CD8-positive, alpha-beta memory T cell (primary cell): ENCODE results near the gene SRGAP2B. TPM values are rescaled to one million over a fixed set of nuclear protein-coding genes. Genes with fewer than 3 reads are reported as not detected.
"Not testable (repeated sequence)": the region's sequence is repeated elsewhere in the genome, so short reads cannot be mapped to it uniquely, and the experiment has no call there.

Source experiments
- CTCF ChIA-PET: fragments of 350-600 bp; sonication (Branson Sonifier 250); formaldehyde crosslinking; loops from one replicate; lab custom pipeline; 2021; ENCODE audit warnings: antibody characterized with exemption; lab: Charles Lee
- POLR2A ChIA-PET: fragments of 350-600 bp; sonication (Branson Sonifier 250); formaldehyde crosslinking; loops from one replicate; lab custom pipeline; 2021; ENCODE audit warnings: antibody characterized with exemption; lab: Charles Lee
- DNase-seq, 5 donors: peaks; one replicate each; pipeline versions ENCODE4 v3.0.0 to v3.0.0-alpha.2; 2020 to 2022; ENCODE audit warnings: mixed read lengths in 1 of 5
- H3K27ac ChIP-seq: one replicate; pipeline ENCODE4 v1.7.0; 2013; ENCODE audit warnings: low read depth, mild to moderate bottlenecking, low read length, moderate library complexity
- H3K27me3 ChIP-seq: 2 replicates; pipeline ENCODE4 v1.7.0; 2013; ENCODE audit warnings: low read length, mild to moderate bottlenecking; ENCODE audit not compliant: insufficient read depth, poor library complexity, severe bottlenecking
- H3K36me3 ChIP-seq: 2 replicates; pipeline ENCODE4 v1.7.0; 2013; ENCODE audit warnings: mild to moderate bottlenecking, low read length, moderate library complexity; ENCODE audit not compliant: insufficient read depth
- H3K4me1 ChIP-seq: 2 replicates; pipeline ENCODE4 v1.7.0; 2013; ENCODE audit warnings: mild to moderate bottlenecking, low read length, moderate library complexity; ENCODE audit not compliant: insufficient read depth
- H3K4me3 ChIP-seq: 2 replicates; pipeline ENCODE4 v1.7.0; 2013; ENCODE audit warnings: mild to moderate bottlenecking, low read length
- H3K9me3 ChIP-seq: 2 replicates; pipeline ENCODE4 v1.7.0; 2013; ENCODE audit warnings: mild to moderate bottlenecking, low read length
- H3K27ac Mint-ChIP-seq, 8 donors: one replicate each; pipeline ENCODE4 v1.8.0; 2020 to 2021; ENCODE audit warnings: mixed read lengths in 8 of 8, mild to moderate bottlenecking in 6 of 8, inconsistent platforms in 3 of 8, moderate library complexity in 3 of 8
- H3K27me3 Mint-ChIP-seq, 2 donors: one replicate each; pipeline ENCODE4 v1.8.0; 2020 to 2021; ENCODE audit warnings: mixed read lengths in 2 of 2, mild to moderate bottlenecking in 1 of 2, moderate library complexity in 1 of 2
- H3K36me3 Mint-ChIP-seq, 3 donors: one replicate each; pipeline ENCODE4 v1.8.0; 2020 to 2021; ENCODE audit warnings: mixed read lengths in 3 of 3, inconsistent platforms in 1 of 3, mild to moderate bottlenecking in 1 of 3
- H3K4me1 Mint-ChIP-seq, 3 donors: one replicate each; pipeline ENCODE4 v1.8.0; 2020 to 2021; ENCODE audit warnings: mixed read lengths in 3 of 3, inconsistent platforms in 1 of 3, mild to moderate bottlenecking in 1 of 3
- H3K4me3 Mint-ChIP-seq, 7 donors: one replicate each; pipeline ENCODE4 v1.8.0; 2020 to 2021; ENCODE audit warnings: mixed read lengths in 7 of 7, mild to moderate bottlenecking in 6 of 7, moderate library complexity in 4 of 7, inconsistent platforms in 2 of 7
- H3K9me3 Mint-ChIP-seq, 5 donors: one replicate each; pipeline ENCODE4 v1.8.0; 2020 to 2022; ENCODE audit warnings: mixed read lengths in 5 of 5, mild to moderate bottlenecking in 3 of 5, moderate library complexity in 2 of 5, inconsistent platforms in 1 of 5
- polyA plus RNA-seq: library from polyadenylated mRNA; unstranded; fragments of 300-500 nt; fragmentation: Illumina TruSeq; gene quantifications from one replicate; pipeline ENCODE4 v1.2.3, GENCODE V29; 2021
- total RNA-seq, 2 experiments: library from RNA; stranded (reverse); gene quantifications; one replicate each; pipeline ENCODE4 v1.2.3, GENCODE V29; 2021

Gene SRGAP2B
- total and polyA plus RNA-seq, 3 experiments from 2014 or later: 1.6 to 18.6 (median 15.9) TPM

DNA sequence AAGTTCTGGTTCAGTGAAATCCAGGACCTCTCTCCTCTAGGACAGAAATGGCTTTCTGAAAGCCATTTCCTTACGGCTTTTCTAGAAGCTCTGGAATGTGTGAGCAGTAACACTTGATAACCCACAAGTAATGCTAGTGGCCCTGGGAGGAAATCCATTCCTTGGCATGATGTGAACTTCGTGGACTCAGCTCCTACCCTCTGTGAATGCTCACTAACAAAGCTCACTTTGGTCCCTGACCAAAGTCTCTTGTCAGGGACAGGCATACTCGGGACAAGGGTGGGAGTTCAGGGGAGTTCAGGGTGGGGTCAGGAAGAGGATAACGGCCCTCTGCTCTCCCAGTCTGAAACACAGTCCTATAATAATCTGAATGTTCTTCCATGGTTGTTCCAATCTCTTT, 172.3 kb downstream of the SRGAP2B start:
- H3K27ac ChIP-seq, H3K27me3 ChIP-seq, H3K27me3 Mint-ChIP-seq, DNase-seq, CTCF ChIA-PET, H3K4me3 ChIP-seq, H3K9me3 ChIP-seq, H3K36me3 ChIP-seq, H3K4me1 Mint-ChIP-seq, H3K9me3 Mint-ChIP-seq, H3K4me1 ChIP-seq, H3K36me3 Mint-ChIP-seq, H3K27ac Mint-ChIP-seq, H3K4me3 Mint-ChIP-seq, POLR2A ChIA-PET: not testable (repeated sequence)

DNA sequence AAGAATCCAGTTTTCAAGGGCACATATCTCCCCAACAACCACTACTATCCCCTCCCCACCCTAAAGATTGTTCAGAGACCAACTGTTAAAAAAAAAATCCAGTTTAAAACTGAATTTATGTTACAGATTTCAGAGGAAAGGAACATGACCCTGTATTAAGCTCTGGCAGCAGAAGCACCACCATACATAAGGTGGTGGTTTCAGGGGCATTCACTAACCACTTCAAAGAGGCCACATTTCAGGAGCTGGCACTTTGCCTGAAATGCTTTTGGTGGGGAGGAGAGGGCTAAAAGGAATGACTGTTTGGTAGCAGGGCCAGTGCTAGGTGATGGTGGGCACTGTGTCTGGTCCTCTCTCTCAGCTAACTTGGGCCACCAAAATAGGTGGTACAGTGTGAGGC, 176.0 kb downstream of the SRGAP2B start:
- H3K27ac Mint-ChIP-seq, H3K27me3 Mint-ChIP-seq, H3K27ac ChIP-seq, H3K4me1 Mint-ChIP-seq, H3K4me1 ChIP-seq, DNase-seq, H3K36me3 Mint-ChIP-seq, H3K4me3 Mint-ChIP-seq, H3K9me3 Mint-ChIP-seq, POLR2A ChIA-PET, CTCF ChIA-PET, H3K27me3 ChIP-seq, H3K9me3 ChIP-seq, H3K4me3 ChIP-seq, H3K36me3 ChIP-seq: not testable (repeated sequence)

DNA sequence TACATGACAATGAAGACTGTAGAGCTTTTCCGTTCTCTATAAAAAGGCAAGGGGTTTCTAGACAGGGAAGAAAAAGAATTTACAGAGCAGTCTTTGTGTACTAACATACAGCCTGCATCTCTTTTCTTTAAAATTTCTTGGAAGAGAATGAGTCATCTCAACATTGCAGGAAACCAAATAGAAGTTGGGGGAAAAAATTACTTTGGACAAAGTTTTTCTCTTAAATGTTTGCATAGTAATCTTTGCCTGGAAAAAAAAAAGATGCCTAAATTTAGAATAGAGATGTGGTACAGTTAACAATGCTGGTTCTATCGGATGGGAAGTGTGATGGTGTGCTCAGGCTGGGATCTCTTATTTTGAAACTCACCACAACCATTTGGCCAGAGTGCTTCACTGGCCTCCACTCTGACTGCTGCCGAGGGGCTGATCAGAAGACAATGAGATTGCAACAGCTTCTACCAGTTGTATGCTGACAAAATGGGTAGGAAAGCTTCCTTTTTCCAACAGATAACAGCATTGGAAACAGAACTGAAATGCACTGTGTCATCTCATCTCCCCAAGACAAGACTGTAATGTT, 177.0 kb downstream of the SRGAP2B start:
- H3K36me3 Mint-ChIP-seq, CTCF ChIA-PET, H3K9me3 Mint-ChIP-seq, H3K27me3 ChIP-seq, H3K4me1 Mint-ChIP-seq, DNase-seq, H3K4me1 ChIP-seq, H3K36me3 ChIP-seq, H3K4me3 ChIP-seq, H3K27me3 Mint-ChIP-seq, H3K27ac ChIP-seq, H3K9me3 ChIP-seq, H3K4me3 Mint-ChIP-seq, H3K27ac Mint-ChIP-seq, POLR2A ChIA-PET: not testable (repeated sequence)

GRCh38 chr1:144917154-144918026, 177.7 kb downstream of the SRGAP2B start:
- H3K4me1 ChIP-seq, DNase-seq, H3K4me3 ChIP-seq, POLR2A ChIA-PET, H3K9me3 Mint-ChIP-seq, H3K27me3 Mint-ChIP-seq, H3K27me3 ChIP-seq, CTCF ChIA-PET, H3K4me1 Mint-ChIP-seq, H3K36me3 Mint-ChIP-seq, H3K9me3 ChIP-seq, H3K27ac Mint-ChIP-seq, H3K4me3 Mint-ChIP-seq, H3K27ac ChIP-seq, H3K36me3 ChIP-seq: not testable (repeated sequence)

DNA sequence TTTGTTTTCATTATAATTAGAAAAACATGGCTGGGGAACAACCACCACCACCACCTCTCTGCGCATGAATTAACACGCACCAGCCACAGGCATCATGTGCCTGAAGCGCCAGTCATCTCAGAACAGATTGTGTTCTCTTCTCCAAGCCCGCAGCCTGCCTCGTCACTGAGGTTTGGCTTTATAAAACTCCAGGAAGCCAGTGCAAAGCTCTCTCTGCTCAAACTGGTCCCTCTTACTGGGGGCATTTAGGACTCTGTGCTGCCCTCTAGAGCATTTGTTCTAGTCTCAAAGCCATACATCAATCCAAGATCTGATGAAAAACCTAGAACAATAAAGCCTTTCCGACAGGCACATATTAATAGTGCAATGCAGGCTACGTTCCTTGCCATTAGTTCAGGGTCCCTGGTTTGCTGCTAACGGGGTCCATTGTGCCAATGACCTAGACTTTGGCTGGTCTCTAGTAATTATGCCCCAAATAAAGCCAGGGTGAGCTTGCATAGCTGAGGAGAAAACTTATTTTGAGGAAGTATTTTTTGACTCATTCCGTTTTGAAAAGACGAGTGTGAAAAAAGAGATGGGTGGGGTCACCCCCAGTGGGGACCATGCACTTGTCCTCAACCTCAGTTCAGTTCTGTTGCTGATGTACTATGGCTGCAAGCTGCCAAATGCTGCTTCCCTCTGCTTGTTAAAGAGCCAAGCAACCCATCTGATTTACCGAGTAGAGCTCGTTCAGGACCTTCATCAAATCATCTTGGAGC, 181.0 kb downstream of the SRGAP2B start:
- H3K9me3 Mint-ChIP-seq, H3K27ac ChIP-seq, CTCF ChIA-PET, H3K4me1 ChIP-seq, H3K27me3 Mint-ChIP-seq, H3K27me3 ChIP-seq, H3K36me3 ChIP-seq, H3K27ac Mint-ChIP-seq, H3K36me3 Mint-ChIP-seq, POLR2A ChIA-PET, H3K4me1 Mint-ChIP-seq, H3K4me3 Mint-ChIP-seq, H3K9me3 ChIP-seq, H3K4me3 ChIP-seq: not testable (repeated sequence)
- peak in 1 of 5 donors; percentile 5 for DNase-seq

DNA sequence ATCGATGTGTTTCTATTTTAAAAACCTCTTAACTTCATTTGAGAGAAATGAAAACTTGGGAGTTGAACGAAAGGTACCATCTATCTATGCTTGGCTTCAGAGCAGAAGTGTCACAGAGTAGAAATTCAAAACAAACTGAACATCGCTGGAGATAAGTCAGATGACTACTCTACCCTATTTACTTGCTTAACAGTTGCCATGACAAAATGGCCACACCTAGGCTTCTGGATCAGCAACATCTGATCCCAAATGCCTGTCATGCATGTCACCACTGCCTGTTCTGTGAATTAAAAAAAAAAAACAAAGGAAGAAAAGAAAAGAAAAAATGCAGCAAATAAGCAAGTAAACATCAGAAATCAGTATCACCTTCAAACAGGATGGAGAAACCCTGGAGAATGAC, 181.7 kb downstream of the SRGAP2B start:
- H3K9me3 ChIP-seq, H3K27ac ChIP-seq, CTCF ChIA-PET, H3K9me3 Mint-ChIP-seq, H3K4me3 ChIP-seq, H3K4me3 Mint-ChIP-seq, H3K4me1 ChIP-seq, H3K27me3 ChIP-seq, H3K36me3 ChIP-seq, H3K27ac Mint-ChIP-seq, H3K36me3 Mint-ChIP-seq, H3K4me1 Mint-ChIP-seq, H3K27me3 Mint-ChIP-seq, POLR2A ChIA-PET, DNase-seq: not testable (repeated sequence)

DNA sequence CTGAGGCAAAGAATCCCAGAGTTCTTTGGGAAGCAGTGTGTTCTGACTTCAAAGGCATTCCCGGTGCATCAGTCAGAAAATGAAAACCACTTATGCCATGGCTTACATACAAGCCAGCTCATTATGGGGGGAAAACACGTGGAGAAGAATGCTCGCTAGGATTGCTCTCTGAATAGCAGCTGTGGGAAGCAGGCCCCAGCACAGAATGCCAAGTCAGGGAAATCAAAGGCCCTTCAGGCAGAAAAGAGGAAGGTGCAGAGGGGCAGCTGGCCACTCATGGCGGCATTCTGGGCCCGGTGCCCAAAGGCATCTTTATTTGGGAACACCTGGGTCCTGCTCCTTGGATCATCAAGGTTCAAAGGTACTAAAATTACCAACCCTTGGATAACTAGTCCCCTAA, 184.4 kb downstream of the SRGAP2B start:
- H3K27me3 ChIP-seq, H3K4me1 ChIP-seq, H3K27ac Mint-ChIP-seq, H3K27me3 Mint-ChIP-seq, CTCF ChIA-PET, H3K4me3 Mint-ChIP-seq, H3K27ac ChIP-seq, H3K36me3 ChIP-seq, POLR2A ChIA-PET, H3K9me3 ChIP-seq, H3K36me3 Mint-ChIP-seq, DNase-seq, H3K9me3 Mint-ChIP-seq, H3K4me1 Mint-ChIP-seq, H3K4me3 ChIP-seq: not testable (repeated sequence)

GRCh38 chr1:144900841-144901240, 194.3 kb downstream of the SRGAP2B start:
- H3K9me3 ChIP-seq, H3K27me3 Mint-ChIP-seq, CTCF ChIA-PET, H3K27ac Mint-ChIP-seq, H3K4me1 ChIP-seq, DNase-seq, H3K36me3 Mint-ChIP-seq, H3K36me3 ChIP-seq, POLR2A ChIA-PET, H3K9me3 Mint-ChIP-seq, H3K4me1 Mint-ChIP-seq, H3K4me3 Mint-ChIP-seq, H3K27me3 ChIP-seq, H3K27ac ChIP-seq, H3K4me3 ChIP-seq: not testable (repeated sequence)
